NB4 (cell line): Measurements from ENCODE around the gene EXD3.

Source experiments
- POLR2A ChIP-seq: IDR thresholded peaks from 2 replicates; pipeline ENCODE4 v1.6.1; 2011; ENCODE audit warnings: mild to moderate bottlenecking; ENCODE audit not compliant: insufficient read length; ENCODE audit errors: extremely low read depth
- TF ChIP-seq, protein P1 (sequence below): IDR thresholded peaks from one replicate; pipeline ENCODE4 v1.5.1; 2012; ENCODE audit warnings: low read depth, low read length

DNA sequence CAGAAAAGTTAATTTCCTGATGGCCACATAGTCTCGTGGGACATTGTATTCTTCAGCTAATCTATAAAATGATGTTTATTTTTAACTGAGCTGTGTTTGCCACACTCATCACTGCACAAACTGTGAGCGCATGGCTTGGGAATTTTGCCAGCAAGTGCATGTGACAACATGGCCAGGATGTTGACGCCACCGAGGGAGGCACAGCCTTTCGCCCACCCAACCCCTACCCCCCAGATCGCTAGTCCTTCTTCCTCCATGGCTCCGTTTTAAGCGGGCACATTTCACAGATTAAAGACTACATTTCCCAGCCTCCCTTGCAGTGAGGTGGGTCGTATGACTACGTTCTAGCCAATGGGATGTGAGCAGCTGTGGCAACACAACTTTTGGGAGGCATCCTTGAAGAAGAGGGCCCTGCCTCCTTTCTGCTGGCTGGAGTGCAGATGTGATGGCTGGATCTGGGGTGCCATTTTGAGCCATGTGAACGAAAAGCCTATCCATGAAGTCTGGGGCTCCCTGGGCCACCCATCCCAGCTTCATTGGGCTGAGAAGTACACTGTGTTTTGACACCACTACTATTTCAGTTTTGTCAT lies 128.8 kb downstream of the EXD3 start:
- TF ChIP-seq, protein P1, sequence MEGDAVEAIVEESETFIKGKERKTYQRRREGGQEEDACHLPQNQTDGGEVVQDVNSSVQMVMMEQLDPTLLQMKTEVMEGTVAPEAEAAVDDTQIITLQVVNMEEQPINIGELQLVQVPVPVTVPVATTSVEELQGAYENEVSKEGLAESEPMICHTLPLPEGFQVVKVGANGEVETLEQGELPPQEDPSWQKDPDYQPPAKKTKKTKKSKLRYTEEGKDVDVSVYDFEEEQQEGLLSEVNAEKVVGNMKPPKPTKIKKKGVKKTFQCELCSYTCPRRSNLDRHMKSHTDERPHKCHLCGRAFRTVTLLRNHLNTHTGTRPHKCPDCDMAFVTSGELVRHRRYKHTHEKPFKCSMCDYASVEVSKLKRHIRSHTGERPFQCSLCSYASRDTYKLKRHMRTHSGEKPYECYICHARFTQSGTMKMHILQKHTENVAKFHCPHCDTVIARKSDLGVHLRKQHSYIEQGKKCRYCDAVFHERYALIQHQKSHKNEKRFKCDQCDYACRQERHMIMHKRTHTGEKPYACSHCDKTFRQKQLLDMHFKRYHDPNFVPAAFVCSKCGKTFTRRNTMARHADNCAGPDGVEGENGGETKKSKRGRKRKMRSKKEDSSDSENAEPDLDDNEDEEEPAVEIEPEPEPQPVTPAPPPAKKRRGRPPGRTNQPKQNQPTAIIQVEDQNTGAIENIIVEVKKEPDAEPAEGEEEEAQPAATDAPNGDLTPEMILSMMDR = no peak
- no peak for TF ChIP-seq POLR2A
